HCT116 (cell line): ENCODE results near the gene ACTR1B. TPM values are rescaled to one million over a fixed set of nuclear protein-coding genes. Genes with fewer than 3 reads are reported as not detected.

Experiments
- ATAC-seq: fragments of 200-7000 bp; cut with Tn5 transposase; 2 replicates; pipeline ENCODE4 v1.9.1; 2020; ENCODE audit warnings: mild to moderate bottlenecking, moderate library complexity
- BruUV-seq: library from RNA; stranded (reverse); fragments of 400-500 nt; replicated peaks from 2 replicates; lab custom pipeline; 2021; lab: Mats Ljungman, UMichigan
- CTCF ChIA-PET: fragments of 300-600 bp; sonication (Branson Sonifier 250); formaldehyde crosslinking; loops from one replicate; lab custom pipeline; 2021; ENCODE audit warnings: antibody characterized with exemption; lab: Charles Lee
- POLR2A ChIA-PET: fragments of 300-600, 350-600 bp; sonication (Branson Sonifier 250); formaldehyde crosslinking; loops from one replicate; lab custom pipeline; 2021; ENCODE audit warnings: antibody characterized with exemption; lab: Charles Lee
- RAD21 ChIA-PET, 2 experiments: fragments of 300-600 bp; sonication (Branson Sonifier 250); formaldehyde crosslinking; loops; one replicate each; lab custom pipeline; 2023; ENCODE audit warnings: low total read pairs in 2 of 2; ENCODE audit not compliant: uncharacterized antibody in 2 of 2, unreplicated experiment in 2 of 2, low non-redundant PET in 1 of 2; lab: Charles Lee
- DNase-seq: peaks from one replicate; pipeline ENCODE4 v3.0.0-alpha.2; 2010; ENCODE audit warnings: low read depth, low spot score
- H2AFZ ChIP-seq: fragments of 200-600 bp; shearing (Covaris generic), sonication (generic); 2 replicates; pipeline ENCODE4 v1.6.1; 2017; ENCODE audit warnings: low read depth, mixed run types, mixed read lengths, antibody characterized with exemption, low read length; ENCODE audit not compliant: poor library complexity, severe bottlenecking
- H3K27ac ChIP-seq: 2 replicates; pipeline ENCODE4 v1.5.1; 2012; ENCODE audit warnings: low read depth, low read length
- H3K27me3 ChIP-seq: fragments of 200-600 bp; sonication (generic); 2 replicates; pipeline ENCODE4 v1.6.1; 2016; ENCODE audit warnings: mixed run types, low read length, mixed read lengths; ENCODE audit not compliant: insufficient read depth
- H3K36me3 ChIP-seq, 2 experiments: fragments of 200-500 bp in 1 of 2; fragments of 200-600 bp in 1 of 2; sonication (Bioruptor generic) in 1 of 2; sonication (generic) in 1 of 2; 2 replicates each; pipeline versions ENCODE4 v1.5.1 to v1.6.1; 2014 to 2016; ENCODE audit warnings: low read length in 2 of 2, inconsistent platforms in 1 of 2, mixed read lengths in 1 of 2, mixed run types in 1 of 2; ENCODE audit not compliant: insufficient read depth in 2 of 2, control insufficient read depth in 1 of 2
- H3K4me1 ChIP-seq, 2 experiments: fragments of 200-600 bp in 1 of 2; sonication (generic) in 1 of 2; 2 replicates each; pipeline versions ENCODE4 v1.5.1 to v1.6.1; 2012 to 2017; ENCODE audit warnings: low read length in 2 of 2, inconsistent platforms in 1 of 2, mild to moderate bottlenecking in 1 of 2, mixed read lengths in 1 of 2, mixed run types in 1 of 2, moderate library complexity in 1 of 2; ENCODE audit not compliant: insufficient read depth in 2 of 2, control insufficient read depth in 1 of 2
- H3K4me2 ChIP-seq: fragments of 200-600 bp; sonication (generic); 2 replicates; pipeline ENCODE4 v1.6.1; 2017; ENCODE audit warnings: mixed run types, low read length, mixed read lengths
- H3K4me3 ChIP-seq, 2 experiments: fragments of 200-600 bp in 1 of 2; sonication (generic) in 1 of 2; replicated peaks in 1 of 2; 2 replicates each; pipeline ENCODE4 v1.5.1; 2011 to 2016; ENCODE audit warnings: low read length in 2 of 2, control low read depth in 1 of 2, low read depth in 1 of 2, mild to moderate bottlenecking in 1 of 2, mixed read lengths in 1 of 2, mixed run types in 1 of 2
- H3K79me2 ChIP-seq: fragments of 200-600 bp; sonication (generic); 2 replicates; pipeline ENCODE4 v1.6.1; 2017; ENCODE audit warnings: mild to moderate bottlenecking, mixed run types, low read length, moderate library complexity, mixed read lengths; ENCODE audit not compliant: insufficient read depth
- H3K9ac ChIP-seq: fragments of 200-600 bp; sonication (generic); 2 replicates; pipeline ENCODE4 v1.6.1; 2016; ENCODE audit warnings: low read length, mixed read lengths
- H3K9me2 ChIP-seq: fragments of 200-600 bp; sonication (generic), shearing (Covaris generic); 2 replicates; pipeline ENCODE4 v1.6.1; 2017; ENCODE audit warnings: mixed run types, mild to moderate bottlenecking, moderate library complexity; ENCODE audit not compliant: insufficient read depth
- H3K9me3 ChIP-seq, 2 experiments: fragments of 200-500 bp in 1 of 2; fragments of 200-600 bp in 1 of 2; sonication (Bioruptor generic) in 1 of 2; sonication (generic) in 1 of 2; 2 replicates each; pipeline ENCODE4 v1.6.1; 2014 to 2017; ENCODE audit warnings: low read length in 2 of 2, mixed read lengths in 2 of 2, inconsistent platforms in 1 of 2, low read depth in 1 of 2, mild to moderate bottlenecking in 1 of 2, mixed run types in 1 of 2, moderate library complexity in 1 of 2; ENCODE audit not compliant: control insufficient read depth in 1 of 2, insufficient read depth in 1 of 2
- H4K20me1 ChIP-seq: fragments of 200-600 bp; sonication (generic), shearing (Covaris generic); 2 replicates; pipeline ENCODE4 v1.6.1; 2017; ENCODE audit warnings: mixed run types, mild to moderate bottlenecking, moderate library complexity; ENCODE audit not compliant: insufficient read depth
- CEBPB ChIP-seq: IDR thresholded peaks from 2 replicates; pipeline ENCODE4 v1.6.1; 2012; ENCODE audit warnings: low read depth
- EGR1 ChIP-seq: IDR thresholded peaks from 2 replicates; pipeline ENCODE4 v1.6.1; 2012; ENCODE audit warnings: low read depth
- ELF1 ChIP-seq: IDR thresholded peaks from 2 replicates; pipeline ENCODE4 v1.6.1; 2012; ENCODE audit warnings: low read depth, borderline replicate concordance
- EZH2 ChIP-seq: fragments of 200-600 bp; sonication (generic); IDR thresholded peaks from 2 replicates; pipeline ENCODE4 v1.6.1; 2017; ENCODE audit warnings: antibody characterized with exemption, mixed run types
- EZH2phosphoT487 ChIP-seq: fragments of 200-600 bp; IDR thresholded peaks from 2 replicates; pipeline ENCODE4 v1.6.1; 2018; ENCODE audit warnings: antibody characterized with exemption, borderline replicate concordance
- JUND ChIP-seq: IDR thresholded peaks from 2 replicates; pipeline ENCODE4 v1.6.1; 2012
- POLR2A ChIP-seq: IDR thresholded peaks from 2 replicates; pipeline ENCODE4 v1.7.0; 2011; ENCODE audit warnings: borderline replicate concordance; ENCODE audit not compliant: insufficient read depth, insufficient read length; ENCODE audit errors: extremely low read depth
- POLR2AphosphoS5 ChIP-seq: IDR thresholded peaks from 2 replicates; pipeline ENCODE4 v1.6.1; 2011; ENCODE audit warnings: mild to moderate bottlenecking, low read depth, low read length, moderate library complexity
- RAD21 ChIP-seq: IDR thresholded peaks from 2 replicates; pipeline ENCODE4 v1.6.1; 2012; ENCODE audit warnings: low read depth, mild to moderate bottlenecking
- intact Hi-C: fragments of 100-400 bp; cut with micrococcal nuclease; formaldehyde crosslinking; loops from 2 replicates; pipeline ENCODE4 v1.10.0; 2022
- total RNA-seq: library from RNA; stranded (reverse); gene quantifications from one replicate; pipeline ENCODE4 v1.2.1, GENCODE V29; 2021; ENCODE audit not compliant: unreplicated experiment
- TF ChIP-seq, protein P1 (sequence below), 3 experiments: fragments of 200-600 bp in 1 of 3; sonication (generic) in 1 of 3; IDR thresholded peaks in 2 of 3; conservative IDR thresholded peaks in 1 of 3; 2 replicates each; pipeline ENCODE4 v1.5.1; 2012 to 2017; ENCODE audit warnings: low read depth in 2 of 3, low read length in 2 of 3, antibody characterized with exemption in 1 of 3, borderline replicate concordance in 1 of 3, control low read depth in 1 of 3, mild to moderate bottlenecking in 1 of 3, mixed read lengths in 1 of 3, mixed run types in 1 of 3, moderate library complexity in 1 of 3; ENCODE audit not compliant: insufficient read depth in 1 of 3
- TF ChIP-seq, protein P2 (sequence below): IDR thresholded peaks from 2 replicates; pipeline ENCODE4 v1.6.1; 2012
- TF ChIP-seq, protein P3 (sequence below): IDR thresholded peaks from 2 replicates; pipeline ENCODE4 v1.6.1; 2012

ACTR1B gene
- total RNA-seq, 1 experiment from 2014 or later = 42.8 TPM

DNA sequence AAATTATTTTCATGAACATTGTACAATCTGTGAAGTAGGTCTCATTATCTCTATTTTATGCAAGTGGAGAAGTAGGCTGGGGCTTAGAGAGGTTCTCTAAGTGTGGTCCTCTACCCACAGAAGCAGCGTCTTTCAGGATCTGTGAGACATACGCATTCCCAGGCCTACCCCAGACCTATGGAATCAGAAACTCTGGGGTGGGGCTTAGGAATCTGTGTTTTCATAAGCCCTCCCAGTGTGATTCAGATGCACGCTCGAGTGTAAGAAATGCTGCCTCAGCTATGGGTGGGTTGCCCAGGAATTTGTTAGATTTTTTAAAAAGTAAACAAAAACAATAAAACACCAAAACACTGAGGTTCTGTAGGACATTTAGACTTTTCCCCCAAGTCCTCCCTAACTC is 34.7 kb upstream of the ACTR1B start:
- no peak for DNase-seq
- Histone ChIP-seq H3K27ac (no peak overlapping the region), H3K4me2 (no peak overlapping the region)

More for the DNA sequence above, 34.7 kb upstream of the ACTR1B start:
- Histone ChIP-seq H3K9me3 (no peaks in the 10 kb centered on the region), H3K4me1 (peaks cover 0 to 5% of the 10 kb centered on the region in 2 experiments; a peak in 1 of 4 replicates), H3K79me2 (no peaks in the 10 kb centered on the region), H3K9ac (no peak overlapping the region), H2AFZ (no peak overlapping the region), H4K20me1 (no peaks in the 10 kb centered on the region), H3K4me3 (no peak overlapping the region), H3K36me3 (no peaks in the 10 kb centered on the region), H3K27me3 (no peaks in the 10 kb centered on the region), H3K9me2 (no peaks in the 10 kb centered on the region)
- intact Hi-C loops = no loop called here
- ATAC-seq = no peak
- no TSS peak for BruUV-seq
- RAD21 ChIA-PET = interaction anchor here (1.0 to 2.1 kb wide), 3 partner anchors 34 to 108 kb away, joined by 3 to 9 read pairs (median 3); no protein-coding TSS in a partner anchor
- CTCF ChIA-PET = interaction anchor here (1.2 to 5.5 kb wide), 4 partner anchors 10 to 951 kb away, joined by 3 to 89 read pairs (median 16); partner anchors contain the start of gene ANKRD36B
- TF ChIP-seq, protein P1, sequence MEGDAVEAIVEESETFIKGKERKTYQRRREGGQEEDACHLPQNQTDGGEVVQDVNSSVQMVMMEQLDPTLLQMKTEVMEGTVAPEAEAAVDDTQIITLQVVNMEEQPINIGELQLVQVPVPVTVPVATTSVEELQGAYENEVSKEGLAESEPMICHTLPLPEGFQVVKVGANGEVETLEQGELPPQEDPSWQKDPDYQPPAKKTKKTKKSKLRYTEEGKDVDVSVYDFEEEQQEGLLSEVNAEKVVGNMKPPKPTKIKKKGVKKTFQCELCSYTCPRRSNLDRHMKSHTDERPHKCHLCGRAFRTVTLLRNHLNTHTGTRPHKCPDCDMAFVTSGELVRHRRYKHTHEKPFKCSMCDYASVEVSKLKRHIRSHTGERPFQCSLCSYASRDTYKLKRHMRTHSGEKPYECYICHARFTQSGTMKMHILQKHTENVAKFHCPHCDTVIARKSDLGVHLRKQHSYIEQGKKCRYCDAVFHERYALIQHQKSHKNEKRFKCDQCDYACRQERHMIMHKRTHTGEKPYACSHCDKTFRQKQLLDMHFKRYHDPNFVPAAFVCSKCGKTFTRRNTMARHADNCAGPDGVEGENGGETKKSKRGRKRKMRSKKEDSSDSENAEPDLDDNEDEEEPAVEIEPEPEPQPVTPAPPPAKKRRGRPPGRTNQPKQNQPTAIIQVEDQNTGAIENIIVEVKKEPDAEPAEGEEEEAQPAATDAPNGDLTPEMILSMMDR (IDR thresholded peaks at IDR 0.05 in 2 of 3, conservative IDR thresholded peaks at IDR 0.05 in 1 of 3; ENCODE audit: borderline replicate concordance in 1 of 3, insufficient read depth in 1 of 3, low read depth in 2 of 3, low read length in 2 of 3) = no peak
- TF ChIP-seq, protein P2, sequence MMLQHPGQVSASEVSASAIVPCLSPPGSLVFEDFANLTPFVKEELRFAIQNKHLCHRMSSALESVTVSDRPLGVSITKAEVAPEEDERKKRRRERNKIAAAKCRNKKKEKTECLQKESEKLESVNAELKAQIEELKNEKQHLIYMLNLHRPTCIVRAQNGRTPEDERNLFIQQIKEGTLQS = no peak
- TF ChIP-seq ELF1 (no peak), EGR1 (no peak), POLR2A (no peak), JUND (no peak), RAD21 (no peak), EZH2phosphoT487 (no peak), EZH2 (no peak), CEBPB (no peak), POLR2AphosphoS5 (no peak)
- TF ChIP-seq, protein P3, sequence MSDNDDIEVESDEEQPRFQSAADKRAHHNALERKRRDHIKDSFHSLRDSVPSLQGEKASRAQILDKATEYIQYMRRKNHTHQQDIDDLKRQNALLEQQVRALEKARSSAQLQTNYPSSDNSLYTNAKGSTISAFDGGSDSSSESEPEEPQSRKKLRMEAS = no peak
- POLR2A ChIA-PET = no interaction called here
